DND-41 (cell line): Measurements from ENCODE around the gene PSD.

Source experiments
- EZH2 ChIP-seq: IDR thresholded peaks from 3 replicates; pipeline ENCODE4 v1.6.1; 2012; ENCODE audit warnings: borderline replicate concordance, low read depth, mild to moderate bottlenecking, moderate library complexity, low read length, inconsistent platforms; ENCODE audit not compliant: severe bottlenecking
- TF ChIP-seq, protein P1 (sequence below): IDR thresholded peaks from 2 replicates; pipeline ENCODE4 v1.5.1; 2012; ENCODE audit warnings: borderline replicate concordance, low read length, moderate library complexity, mild to moderate bottlenecking; ENCODE audit not compliant: poor library complexity, severe bottlenecking; ENCODE audit errors: extremely low read depth

DNA sequence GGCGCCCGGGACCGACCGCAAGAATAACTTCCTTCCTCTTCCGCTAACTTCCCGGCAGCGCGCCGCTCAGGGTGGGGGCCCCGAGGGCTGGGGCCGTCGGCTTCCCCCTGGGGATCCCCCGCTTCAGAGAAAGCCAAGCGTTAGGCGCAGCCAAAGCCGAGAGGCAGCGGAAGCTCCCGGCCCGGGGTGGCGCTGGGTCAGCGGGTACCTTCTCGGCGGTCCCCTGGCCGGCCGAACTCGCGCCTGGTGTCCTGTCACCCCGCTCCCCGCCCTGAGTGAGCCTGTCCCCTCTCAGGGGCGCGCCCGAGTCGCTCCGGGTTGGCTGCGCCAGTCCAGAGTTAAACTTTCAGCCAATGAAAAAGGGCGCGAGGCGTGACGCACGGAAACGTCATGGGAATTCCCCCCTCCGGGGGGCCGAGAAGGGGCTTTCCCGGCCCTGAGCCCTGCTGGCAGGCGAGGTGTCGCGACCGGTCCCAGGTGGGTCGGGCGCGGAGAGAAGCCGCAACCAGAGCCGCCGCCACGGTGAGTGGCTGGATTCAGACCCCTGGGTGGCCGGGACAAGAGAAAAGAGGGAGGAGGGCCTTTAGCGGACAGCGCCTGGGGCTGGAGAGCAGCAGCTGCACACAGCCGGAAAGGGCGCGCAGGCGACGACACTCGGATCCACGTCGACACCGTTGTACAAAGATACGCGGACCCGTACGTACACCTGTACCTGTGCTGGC lies 24.3 kb downstream of the PSD start:
- TF ChIP-seq, protein P1, sequence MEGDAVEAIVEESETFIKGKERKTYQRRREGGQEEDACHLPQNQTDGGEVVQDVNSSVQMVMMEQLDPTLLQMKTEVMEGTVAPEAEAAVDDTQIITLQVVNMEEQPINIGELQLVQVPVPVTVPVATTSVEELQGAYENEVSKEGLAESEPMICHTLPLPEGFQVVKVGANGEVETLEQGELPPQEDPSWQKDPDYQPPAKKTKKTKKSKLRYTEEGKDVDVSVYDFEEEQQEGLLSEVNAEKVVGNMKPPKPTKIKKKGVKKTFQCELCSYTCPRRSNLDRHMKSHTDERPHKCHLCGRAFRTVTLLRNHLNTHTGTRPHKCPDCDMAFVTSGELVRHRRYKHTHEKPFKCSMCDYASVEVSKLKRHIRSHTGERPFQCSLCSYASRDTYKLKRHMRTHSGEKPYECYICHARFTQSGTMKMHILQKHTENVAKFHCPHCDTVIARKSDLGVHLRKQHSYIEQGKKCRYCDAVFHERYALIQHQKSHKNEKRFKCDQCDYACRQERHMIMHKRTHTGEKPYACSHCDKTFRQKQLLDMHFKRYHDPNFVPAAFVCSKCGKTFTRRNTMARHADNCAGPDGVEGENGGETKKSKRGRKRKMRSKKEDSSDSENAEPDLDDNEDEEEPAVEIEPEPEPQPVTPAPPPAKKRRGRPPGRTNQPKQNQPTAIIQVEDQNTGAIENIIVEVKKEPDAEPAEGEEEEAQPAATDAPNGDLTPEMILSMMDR: peak; percentile 0
- no peak for TF ChIP-seq EZH2
